Stimulated activated CD8-positive, alpha-beta memory T cell treated with anti-CD3 and anti-CD28 coated beads, Interleukin-12 subunit alpha, Interleukin-12 subunit beta, amount 100 ng/mL, for 1 hour (primary cell): ENCODE measurements around the gene HAUS5.

Source experiments
- DNase-seq: peaks from one replicate; pipeline ENCODE4 v3.0.0-alpha.2; 2020; ENCODE audit warnings: low read depth

Gene HAUS5

GRCh38 chr19:35673121-35673804, 60.7 kb downstream of the HAUS5 start:
- DNase-seq = peak; percentile 6
